OCI-M1 (cell line): ENCODE results near the gene NOC2L.
A peak's percentile ranks its signal among the peaks of the same experiment; 100 is the strongest.

Experiments
- DNase-seq: peaks from one replicate; lab custom pipeline; 2025; lab: John Stamatoyannopoulos, UW

The NOC2L gene

DNA sequence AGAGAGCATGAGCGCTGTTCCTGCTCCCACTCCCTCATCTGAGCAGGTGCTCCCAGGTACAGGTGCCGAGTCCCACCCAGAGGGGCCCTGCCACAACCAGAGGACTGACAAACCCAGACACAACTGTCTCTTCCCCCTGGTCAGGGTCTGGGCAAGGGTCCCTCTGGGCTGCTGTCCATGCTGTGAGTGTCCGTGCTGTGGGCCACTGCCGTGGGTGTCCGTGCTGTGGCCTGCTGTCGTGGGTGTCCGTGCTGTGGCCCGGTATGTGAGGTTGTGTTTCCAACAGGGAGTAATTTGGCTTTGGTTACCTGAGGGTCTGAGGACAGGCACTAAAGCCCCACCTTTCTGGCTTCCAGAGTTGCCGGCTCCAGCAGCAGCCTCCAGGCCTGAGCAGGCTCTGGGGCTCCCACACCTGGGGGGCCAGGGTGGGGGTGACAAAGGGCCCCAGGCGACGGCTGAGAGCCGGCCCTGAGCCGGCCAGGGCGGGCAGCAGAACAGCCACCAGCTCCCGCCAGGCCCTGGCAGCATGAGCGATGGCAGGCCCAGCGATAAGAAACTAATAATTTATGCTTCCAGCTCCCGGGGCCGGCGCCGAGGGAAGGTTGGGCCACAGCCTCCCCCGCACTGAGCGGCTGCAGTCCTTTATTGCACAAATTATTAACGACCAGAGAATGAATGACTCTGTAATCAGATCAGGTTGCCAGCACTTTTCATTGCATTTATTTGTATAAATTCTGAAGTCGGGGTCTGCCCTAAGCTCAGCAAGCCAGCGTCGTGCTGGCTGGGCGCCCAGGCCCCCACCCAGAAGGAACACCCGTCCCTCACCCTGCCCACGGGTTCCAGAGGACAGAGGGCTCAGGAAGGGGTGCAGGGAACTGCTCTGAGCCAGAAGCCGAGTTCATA is 42.6 kb downstream of the NOC2L start:
- peak; percentile 56 for DNase-seq

DNA sequence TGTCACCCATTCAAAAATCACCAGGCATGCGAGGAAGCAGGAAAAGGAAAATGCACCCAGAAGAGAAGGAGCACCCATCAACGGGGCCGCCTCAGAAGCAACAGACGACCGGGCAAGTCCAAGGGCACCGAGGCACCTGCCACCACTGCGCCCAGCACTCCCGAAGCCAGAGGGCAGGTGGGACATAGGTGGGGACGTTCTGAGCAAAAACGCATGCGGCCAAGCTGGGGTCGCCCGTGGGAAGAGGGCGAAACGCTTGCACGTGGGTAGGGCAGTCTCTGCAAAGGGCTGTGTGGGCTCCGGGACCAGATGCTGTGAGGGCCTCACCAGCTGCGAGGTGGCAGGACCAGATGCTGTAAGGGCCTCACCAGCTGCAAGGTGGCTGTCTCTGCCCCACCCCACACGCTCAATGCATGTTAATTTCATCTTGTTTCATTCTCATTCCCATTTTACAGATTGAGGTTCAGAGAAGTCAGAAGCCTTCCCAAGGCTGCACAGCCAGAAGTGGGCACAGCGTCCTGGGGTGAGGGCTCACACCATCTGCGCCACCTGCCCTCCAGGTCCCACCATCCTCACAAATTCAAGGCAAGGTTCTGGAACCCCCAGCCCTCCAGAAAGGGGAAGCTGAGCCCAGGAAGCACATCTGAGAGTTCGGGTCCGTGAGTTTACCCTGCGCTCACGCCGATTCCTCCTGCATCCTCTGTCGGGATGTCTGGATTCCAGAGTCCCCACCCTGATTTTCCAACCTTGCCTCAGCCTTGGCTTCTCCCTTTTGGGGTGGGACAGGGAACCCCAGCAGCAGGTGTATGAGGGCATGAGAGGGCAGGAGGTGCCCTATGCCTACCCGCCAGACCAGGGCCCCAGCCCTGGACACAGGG is 43.5 kb downstream of the NOC2L start:
- no peak for DNase-seq

DNA sequence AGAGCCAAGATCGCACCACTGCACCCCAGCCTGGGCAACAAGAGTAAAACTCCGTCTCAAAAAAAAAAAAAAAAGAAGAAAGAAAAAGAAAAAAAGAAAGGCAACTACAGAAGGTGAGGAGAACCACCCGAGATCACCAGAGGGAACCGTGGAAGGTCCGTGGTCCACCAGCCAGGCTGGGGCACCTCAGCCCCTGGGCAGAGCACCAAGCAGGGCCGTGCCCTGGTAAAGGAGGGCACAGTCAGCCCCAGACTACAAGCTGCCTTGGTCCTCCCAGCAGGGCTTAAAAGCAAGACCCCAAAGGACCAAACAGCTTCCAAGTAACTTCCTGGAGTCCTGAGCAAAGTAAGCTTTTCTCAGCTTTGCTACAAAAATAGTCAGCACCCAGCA is 44.2 kb downstream of the NOC2L start:
- no peak for DNase-seq

GRCh38 chr1:914131-914890 is 44.7 kb downstream of the NOC2L start:
- no peak for DNase-seq

DNA sequence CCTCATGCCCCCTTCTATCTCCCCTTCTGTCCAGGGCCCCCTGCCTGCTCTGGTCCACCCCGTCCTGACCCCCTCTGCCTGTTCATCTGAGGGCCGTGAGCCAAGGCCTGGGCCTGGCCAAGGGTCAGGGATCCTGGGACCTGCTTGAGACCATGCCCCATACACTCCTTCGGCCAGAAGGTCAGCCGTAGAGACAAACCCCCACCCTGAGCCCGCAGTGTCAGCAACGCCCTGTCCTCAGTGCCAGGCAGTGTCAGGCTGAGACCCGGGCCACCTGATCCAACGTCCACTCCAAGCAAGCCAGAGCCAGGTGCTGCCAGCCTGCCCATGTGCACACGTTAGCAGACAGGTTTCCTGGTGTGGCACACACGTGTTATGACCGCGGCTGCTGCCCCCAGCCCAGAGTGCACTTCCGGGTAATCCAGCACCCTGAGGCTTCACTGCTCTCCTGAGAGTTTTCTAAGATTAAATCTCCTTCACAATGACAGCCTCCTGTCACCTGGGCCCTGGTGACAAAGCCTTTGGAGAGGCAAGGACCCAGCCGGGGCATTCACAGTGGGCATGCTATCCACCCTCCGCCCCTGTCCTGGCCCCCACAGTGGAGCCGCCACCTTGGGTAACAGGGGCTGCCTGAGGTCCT is 45.4 kb downstream of the NOC2L start:
- DNase-seq: no peak

- DNase-seq: no peak
These were observed 46.2 kb downstream of the NOC2L start for GRCh38 chr1:912740-913301.

DNA sequence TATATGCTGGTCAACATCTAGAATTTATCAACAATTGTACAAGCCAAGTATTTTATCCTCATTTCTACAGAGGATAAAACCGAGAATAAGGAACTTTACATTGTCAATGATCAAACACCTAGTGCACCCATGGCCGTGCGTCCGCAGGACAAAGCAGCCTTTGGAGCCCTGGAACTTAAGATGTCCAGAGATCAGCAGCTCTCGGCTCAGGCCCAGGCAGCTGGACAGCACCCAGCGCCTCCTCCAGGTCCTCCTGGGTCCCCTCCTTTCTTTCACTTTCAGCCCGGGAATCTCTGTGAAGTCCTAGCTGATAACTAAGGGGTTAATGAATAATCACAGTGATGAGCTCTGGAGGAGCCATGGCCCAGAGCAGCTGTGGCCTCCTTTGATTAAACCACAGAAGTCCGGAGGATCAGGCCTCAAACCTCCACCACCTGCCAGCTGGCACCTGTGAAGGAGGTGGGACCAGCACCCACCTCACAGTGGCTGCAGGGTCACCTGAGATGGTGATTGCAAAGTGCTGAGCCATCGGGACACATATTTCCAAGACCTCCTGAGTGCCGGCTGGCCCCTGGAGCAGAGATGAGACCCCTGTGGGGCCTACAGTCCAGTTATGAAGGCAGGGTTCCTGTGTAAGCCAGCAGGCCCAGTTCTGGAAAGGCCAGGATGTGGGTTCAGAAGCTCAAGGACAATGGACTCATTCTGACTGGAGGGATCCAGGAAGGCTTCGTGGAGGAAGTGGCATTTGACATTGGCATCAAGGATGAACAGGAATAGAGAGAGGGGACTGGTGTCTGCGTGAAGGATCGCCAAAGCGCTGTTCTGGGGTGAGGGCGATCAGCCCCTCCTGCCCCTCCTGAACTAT is 46.9 kb downstream of the NOC2L start:
- no peak for DNase-seq

DNA sequence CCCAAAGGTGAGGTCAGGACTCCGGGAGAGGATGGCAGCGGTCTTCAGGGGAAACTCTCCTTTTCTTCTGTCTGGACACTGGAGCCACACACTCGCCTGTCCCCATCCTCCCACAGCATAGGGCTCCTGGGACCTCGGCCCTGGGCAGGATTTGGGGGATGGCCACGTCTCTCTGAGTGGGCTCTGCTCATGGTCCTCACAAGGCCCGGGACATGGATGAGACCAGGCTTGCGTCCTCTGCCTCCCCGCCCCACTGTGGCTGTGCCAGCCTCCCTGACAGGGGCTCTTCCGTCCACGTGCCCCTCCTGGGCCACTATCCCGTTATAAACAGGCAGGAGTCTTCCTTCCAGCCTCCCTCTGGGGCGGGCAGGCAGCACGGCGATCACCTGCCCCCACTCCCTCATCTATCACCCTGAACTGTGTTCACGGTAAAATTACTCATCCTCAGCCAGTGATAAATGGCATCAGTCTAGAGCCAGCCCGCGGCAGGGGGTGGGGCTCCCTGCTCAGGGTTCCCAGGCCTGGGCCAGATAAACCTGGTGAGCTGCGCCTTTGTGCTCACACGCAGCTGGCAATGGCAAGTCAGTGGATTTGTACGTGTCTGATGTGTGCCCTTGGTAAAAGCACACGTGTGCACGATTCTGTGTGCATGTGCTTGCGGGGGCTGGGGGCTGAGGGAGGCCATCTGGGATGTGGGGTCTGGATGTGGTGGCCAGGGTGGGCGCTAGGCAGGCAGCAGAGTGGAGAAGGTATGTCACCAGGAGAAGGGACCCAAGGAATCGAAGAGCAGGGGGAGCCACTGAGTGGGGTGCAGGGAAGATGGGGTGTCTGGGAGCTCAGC is 48.0 kb downstream of the NOC2L start:
- peak; percentile 52 for DNase-seq

DNA sequence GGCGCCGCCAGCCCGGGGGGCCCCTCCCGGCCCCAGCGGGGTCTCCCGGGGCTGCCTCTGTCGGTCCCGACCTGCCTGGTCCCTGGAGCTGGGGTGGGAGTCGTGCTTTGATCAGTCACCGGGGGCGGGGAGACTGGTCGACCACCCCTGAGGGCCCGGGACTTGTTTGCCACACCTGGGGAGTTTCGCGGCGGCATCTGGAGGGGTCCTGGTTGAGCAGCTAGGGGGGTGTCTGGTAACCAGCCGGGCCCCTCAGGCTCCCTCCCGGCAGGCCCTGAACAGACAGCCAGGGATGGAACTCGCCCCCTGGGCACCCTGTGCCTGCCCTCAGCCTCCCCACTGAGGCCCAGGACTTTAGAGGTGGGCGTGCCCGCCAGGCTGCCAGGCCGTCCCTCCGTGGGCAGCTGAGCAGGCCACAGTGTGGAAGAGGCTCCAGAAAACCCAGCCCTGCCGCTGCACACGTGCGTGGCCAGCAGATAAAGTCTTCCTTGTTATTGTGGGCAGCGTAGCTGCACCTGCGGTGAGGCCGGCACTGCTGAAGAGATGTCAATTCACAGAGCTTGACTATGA is 48.7 kb downstream of the NOC2L start:
- DNase-seq: no peak

DNA sequence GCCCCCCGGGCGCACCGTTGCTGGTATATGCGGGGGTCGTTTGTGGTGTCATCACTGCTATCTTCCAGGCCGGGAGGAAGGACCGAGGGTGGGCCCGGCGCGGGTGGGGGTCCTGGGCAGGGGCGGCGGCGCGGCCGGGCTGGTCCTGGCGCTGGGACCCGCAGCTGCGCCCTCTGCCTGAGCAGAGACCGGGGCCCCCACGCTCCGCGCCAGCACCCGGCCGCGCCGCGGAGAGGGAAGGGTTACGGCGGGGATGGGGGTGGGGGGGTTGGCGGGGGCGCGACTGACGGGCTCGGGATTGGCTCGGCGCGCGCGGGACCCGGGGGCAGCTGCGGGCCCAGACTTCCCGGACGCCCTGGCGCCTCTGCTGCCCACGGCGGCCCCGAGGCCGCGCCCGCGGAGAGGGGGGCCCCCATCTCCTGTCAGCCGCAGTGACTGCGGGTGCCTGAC is 49.2 kb downstream of the NOC2L start:
- DNase-seq: no peak

- DNase-seq: no peak
These were observed 50.4 kb downstream of the NOC2L start for GRCh38 chr1:908661-909060.

DNA sequence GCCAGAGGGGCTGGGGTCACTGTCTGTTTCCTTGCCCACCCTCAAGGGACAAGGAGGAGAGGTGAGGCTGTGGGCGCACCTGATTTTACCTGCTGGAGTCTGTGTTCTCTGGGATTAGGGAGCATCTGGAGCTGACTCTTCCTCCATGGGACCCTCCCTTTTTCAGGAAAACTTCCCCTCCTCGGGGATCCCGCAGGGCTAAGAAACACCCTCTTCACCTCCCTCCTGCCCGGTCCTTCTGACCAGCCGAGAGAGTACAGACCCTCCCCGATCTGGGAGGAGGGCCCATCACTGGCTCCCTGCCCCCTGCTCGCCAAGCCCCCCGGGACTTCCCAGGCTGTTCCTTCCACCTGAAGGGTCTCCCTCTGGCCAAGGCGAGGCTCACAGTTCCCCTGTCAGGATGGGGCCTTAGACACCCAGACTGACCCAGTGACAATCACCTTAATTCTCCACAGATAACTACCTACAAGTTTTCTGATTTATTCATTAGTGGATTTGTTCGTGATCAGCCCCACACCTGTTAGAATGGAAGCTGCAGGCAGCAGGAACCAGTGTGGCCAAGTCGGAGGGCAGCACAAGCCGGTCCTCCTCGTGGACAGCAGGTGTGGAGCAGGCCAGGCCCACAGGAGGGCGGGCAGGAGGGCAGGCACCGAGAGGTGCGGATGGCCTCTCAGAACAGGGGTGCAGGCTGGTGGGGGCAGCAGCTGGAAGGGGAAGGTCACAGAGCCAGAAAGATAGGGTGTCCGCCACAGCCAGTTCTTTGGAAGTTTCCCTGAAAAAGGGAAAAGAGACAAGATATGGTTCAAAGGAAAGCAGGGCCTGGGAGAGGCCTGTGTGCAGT is 51.2 kb downstream of the NOC2L start:
- no peak for DNase-seq

DNA sequence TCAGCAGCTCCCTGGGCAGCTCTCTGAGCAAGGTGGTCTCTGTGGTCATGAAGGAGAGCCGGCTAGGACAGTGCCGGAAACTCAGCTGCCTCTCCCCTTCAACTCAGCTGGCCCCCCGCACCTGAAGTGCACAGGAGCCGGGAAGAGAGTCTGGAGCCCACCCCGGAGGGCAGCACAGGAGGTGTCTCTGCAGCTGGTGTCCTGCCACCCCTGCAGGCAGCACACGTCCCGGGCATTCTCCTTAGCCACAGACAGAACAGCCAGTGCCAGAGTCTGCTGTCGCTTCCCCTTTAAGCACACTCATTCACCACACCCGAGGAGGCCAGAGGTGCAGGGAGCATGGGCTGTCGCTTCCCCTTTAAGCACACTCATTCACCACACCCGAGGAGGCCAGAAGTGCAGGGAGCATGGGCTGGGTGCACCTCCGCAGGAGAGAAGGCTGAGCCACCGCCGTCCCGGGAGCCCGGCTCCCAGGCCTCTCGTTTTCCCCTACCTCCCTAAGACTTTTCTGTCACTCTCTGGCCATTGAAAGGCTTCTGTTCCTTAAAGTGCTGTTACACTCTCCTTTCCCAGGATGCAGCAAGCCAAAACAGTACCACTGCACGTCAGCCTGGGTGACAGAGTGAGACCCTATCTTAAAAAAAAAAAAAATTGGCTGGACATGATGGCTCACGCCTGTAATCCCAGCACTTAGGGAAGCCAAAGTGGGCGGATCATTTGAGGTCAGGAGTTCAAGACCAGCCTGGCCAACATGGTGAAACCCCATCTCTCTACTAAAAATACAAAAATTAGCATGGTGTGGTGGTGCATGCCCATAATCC is 52.2 kb downstream of the NOC2L start:
- DNase-seq: peak; percentile 92

DNA sequence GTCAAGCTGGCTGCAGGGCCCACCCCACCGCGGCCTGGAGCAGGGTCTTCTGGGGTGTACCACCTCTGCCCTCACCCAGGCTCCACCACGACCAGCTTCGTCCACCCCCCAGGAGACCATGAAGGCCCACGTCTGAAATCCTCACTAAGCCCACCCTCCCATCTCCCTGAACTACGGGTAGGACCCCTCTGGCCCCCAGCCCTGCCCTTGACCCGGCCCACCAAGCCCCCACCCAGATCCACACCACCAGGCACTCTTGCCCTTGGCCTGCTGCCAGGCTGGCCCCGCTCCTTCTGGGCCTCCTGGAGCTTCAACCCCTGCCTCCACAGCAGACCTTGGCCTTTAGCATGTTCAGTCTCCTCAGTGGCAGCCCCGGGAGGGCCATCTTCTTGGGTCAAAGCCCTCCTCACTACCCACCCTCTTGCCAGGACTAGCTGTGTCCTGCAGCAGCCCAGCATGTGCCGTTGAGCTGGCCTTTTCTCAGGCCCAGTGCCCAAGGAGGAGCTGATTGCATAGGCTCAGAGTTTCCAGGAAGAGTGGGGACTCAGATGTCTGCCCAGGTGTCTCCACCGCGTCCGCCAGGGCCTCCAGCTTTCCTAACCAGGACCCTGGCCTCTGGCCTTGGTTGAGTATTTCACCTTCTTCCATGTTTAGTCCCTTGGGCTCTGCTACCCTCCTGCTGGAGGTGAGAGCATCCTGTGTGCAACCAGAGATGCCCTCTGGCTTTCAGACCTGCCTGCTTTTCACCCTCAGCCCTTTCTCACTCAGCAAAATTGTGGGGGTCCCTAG is 53.1 kb downstream of the NOC2L start:
- no peak for DNase-seq

DNA sequence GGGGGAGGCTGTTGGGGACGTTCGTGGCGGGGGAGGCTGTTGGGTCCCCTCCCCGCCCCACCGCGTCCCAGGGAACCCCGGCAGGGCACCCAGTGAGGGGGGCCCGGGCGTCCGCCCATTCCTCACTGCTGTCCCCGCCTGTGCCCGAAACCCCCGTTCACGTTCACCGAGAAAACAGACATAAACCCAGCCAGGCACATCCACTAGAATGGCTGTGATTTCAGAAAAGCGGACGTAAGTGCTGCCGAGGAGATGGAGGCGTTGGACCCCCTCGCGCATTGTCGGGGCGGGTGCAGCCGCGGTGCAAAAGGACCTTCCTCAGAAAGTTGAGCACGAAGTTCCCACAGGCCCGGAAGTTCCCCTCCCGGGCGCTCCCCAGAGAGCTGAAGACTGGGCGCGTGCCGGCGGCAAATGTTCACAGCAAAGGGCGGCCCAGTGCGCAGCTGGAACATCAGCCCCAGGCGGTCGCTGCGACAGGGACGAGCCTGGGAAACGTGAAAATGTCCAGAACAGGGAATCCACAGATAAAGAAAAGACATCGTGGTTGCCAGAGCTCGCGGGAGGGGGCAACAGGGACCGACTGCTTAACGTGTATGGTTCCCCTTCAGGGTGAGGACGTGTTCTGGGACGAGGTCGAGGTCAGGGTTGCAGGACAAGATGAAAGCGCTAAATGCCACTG is 53.8 kb downstream of the NOC2L start:
- DNase-seq: no peak
